ENCODE measurements around the gene UGT1A8. TPM values are rescaled to one million over a fixed set of nuclear protein-coding genes. Genes with fewer than 3 reads are reported as not detected.

UGT1A8 gene
- total and polyA plus RNA-seq, 2 of the 4 experiments (the other 2 are of a cell fraction), result not detected

DNA sequence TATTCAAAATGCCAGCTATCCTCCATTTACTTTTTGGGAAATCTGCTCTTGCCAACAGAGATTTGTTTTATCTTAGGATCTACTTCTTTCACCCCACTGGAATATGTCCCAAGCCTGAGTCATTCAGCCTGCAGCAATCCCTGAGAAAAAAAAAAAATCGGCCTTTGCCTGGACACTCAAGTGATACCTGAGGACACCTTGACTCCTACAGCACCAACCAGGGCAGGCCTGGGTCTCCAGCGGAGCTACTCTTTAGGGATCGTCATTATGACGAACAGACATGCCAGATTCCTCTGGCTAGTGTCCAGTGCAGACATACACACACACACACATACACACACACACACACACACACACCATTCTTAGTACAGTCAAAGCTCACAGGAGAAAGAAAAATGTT lies 73.0 kb downstream of the UGT1A8 start:
- WGBS, 2 experiments (ENCODE audit: extremely low coverage in 2 of 2, insufficient read length in 1 of 2), result no CpG with 5 or more reads among the region's 4 CpGs

More for the DNA sequence above, 73.0 kb downstream of the UGT1A8 start:
- DNase-seq (peak; percentile 3), ATAC-seq (ENCODE audit: low read depth) (no peak)
- no peak overlapping the region for H3K9ac ChIP-seq (ENCODE audit: low read depth, low read length)
- CTCF ChIA-PET, result no interaction called here
- H3K79me1 ChIP-seq (ENCODE audit: low read depth in 1 of 2, low read length in 2 of 2), result no peaks in the 10 kb centered on the region
- dilution Hi-C loops (cut with HindIII; ENCODE audit: low sequenced_read_pairs, unreplicated experiment), result no loop called here
- H4K20me1 ChIP-seq (ENCODE audit: insufficient read depth, low read length), result no peaks in the 10 kb centered on the region
- no peak overlapping the region for H3K27ac ChIP-seq (ENCODE audit: insufficient read depth, low read length)
- intact Hi-C loops (cut with micrococcal nuclease), result no loop called here
- H2BK15ac ChIP-seq (ENCODE audit: low read depth, low read length), result no peak overlapping the region
- H3K4me2 ChIP-seq (ENCODE audit: low read depth, low read length), result no peak overlapping the region
- no peak overlapping the region for H3K14ac ChIP-seq (replicated peaks; ENCODE audit: low read depth, low read length)
- no peak overlapping the region for H3K18ac ChIP-seq (ENCODE audit: low read depth, low read length)
- TF ChIP-seq CHD1 (IDR thresholded peaks at IDR 0.05; ENCODE audit: low read depth, low read length), result no peak
- TF ChIP-seq, protein P1, sequence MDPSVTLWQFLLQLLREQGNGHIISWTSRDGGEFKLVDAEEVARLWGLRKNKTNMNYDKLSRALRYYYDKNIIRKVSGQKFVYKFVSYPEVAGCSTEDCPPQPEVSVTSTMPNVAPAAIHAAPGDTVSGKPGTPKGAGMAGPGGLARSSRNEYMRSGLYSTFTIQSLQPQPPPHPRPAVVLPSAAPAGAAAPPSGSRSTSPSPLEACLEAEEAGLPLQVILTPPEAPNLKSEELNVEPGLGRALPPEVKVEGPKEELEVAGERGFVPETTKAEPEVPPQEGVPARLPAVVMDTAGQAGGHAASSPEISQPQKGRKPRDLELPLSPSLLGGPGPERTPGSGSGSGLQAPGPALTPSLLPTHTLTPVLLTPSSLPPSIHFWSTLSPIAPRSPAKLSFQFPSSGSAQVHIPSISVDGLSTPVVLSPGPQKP (IDR thresholded peaks at IDR 0.05; ENCODE audit: borderline replicate concordance, low read depth, low read length), result no peak
- TF ChIP-seq RAD21 (IDR thresholded peaks at IDR 0.05; ENCODE audit: low read length), result no peak
- TF ChIP-seq FOS (IDR thresholded peaks at IDR 0.05; ENCODE audit: low read depth, low read length), result no peak
- no peak for TF ChIP-seq NFE2L2 (IDR thresholded peaks at IDR 0.05; ENCODE audit: low read depth, low read length)
- TF ChIP-seq SMC3 (IDR thresholded peaks at IDR 0.05; ENCODE audit: low read depth, low read length), result no peak
- TF ChIP-seq POLR2A (IDR thresholded peaks at IDR 0.05; ENCODE audit: low read depth, low read length), result no peak
- TF ChIP-seq MAFK (IDR thresholded peaks at IDR 0.05; ENCODE audit: low read depth, low read length), result no peak
- no peak overlapping the region for H3K23ac ChIP-seq (ENCODE audit: low read depth, low read length)
- no peak overlapping the region for H3K4me3 ChIP-seq (ENCODE audit: insufficient read depth, low read depth, low read length)
- no TSS peak for BruUV-seq (replicated peaks)
- no peaks in the 10 kb centered on the region for H3K4me1 ChIP-seq (ENCODE audit: control insufficient read depth, insufficient read depth, low read length)
- H2BK5ac ChIP-seq (ENCODE audit: low read depth, low read length, poor library complexity, severe bottlenecking), result no peak overlapping the region
- H4K5ac ChIP-seq (ENCODE audit: low read depth, low read length), result no peak overlapping the region
- H3K4ac ChIP-seq (ENCODE audit: low read depth, low read length), result no peak overlapping the region
- H2AK9ac ChIP-seq (replicated peaks; ENCODE audit: low read depth, low read length, poor library complexity), result no peak overlapping the region
- no peaks in the 10 kb centered on the region for H3K9me3 ChIP-seq (ENCODE audit: control insufficient read depth, insufficient read depth, low read length)
- H3K36me3 ChIP-seq (ENCODE audit: control insufficient read depth, insufficient read depth, low read length), result no peaks in the 10 kb centered on the region
- no peak overlapping the region for H2AFZ ChIP-seq (replicated peaks; ENCODE audit: low read length, poor library complexity)
- H3K27me3 ChIP-seq (ENCODE audit: control insufficient read depth, insufficient read depth, low read length), result peaks cover 2% of the 10 kb centered on the region
- H2AK5ac ChIP-seq (ENCODE audit: low read depth, low read length), result no peak overlapping the region
- no peaks in the 10 kb centered on the region for H3K9me1 ChIP-seq (ENCODE audit: insufficient read depth, low read length)
- in situ Hi-C loops (cut with MboI; ENCODE audit: low sequenced_read_pairs), result no loop called here
- H2BK120ac ChIP-seq (ENCODE audit: low read depth, low read length), result no peak overlapping the region
- H2BK20ac ChIP-seq (ENCODE audit: low read depth, low read length), result no peak overlapping the region
- no peak overlapping the region for H4K91ac ChIP-seq (ENCODE audit: insufficient read depth, low read depth, low read length)
- H3K56ac ChIP-seq (ENCODE audit: extremely low read depth, insufficient read depth, low read length), result no peak overlapping the region
- POLR2A ChIA-PET (ENCODE audit: unreplicated experiment), result no interaction called here
- no peak overlapping the region for H4K8ac ChIP-seq (ENCODE audit: low read depth in 2 of 2, low read length in 2 of 2)

Measured in IMR-90 (cell line).